ENCODE results near the gene AATK. TPM values are rescaled to one million over a fixed set of nuclear protein-coding genes. Genes with fewer than 3 reads are reported as not detected.
A peak's percentile ranks its signal among the peaks of the same experiment; 100 is the strongest.
"Not testable (repeated sequence)": the region's sequence is repeated elsewhere in the genome, so short reads cannot be mapped to it uniquely, and the experiment has no call there.

Gene AATK
- total RNA-seq, 2 donors from 2014 or later, result 3.4 to 37.0 TPM

GRCh38 chr17:81165246-81166032, 582 bp downstream of the AATK start, which contains the start of gene PVALEF:
Gene PVALEF, plus strand, starts transcription at chr17:81165507. Its CDS starts 15,720 bp downstream, at chr17:81181227.
- intact Hi-C loops (cut with DNase I, micrococcal nuclease), result no loop called here
- DNase-seq (no peak), ATAC-seq (peak; percentile 34)

GRCh38 chr17:81164371-81165245, 1.4 kb downstream of the AATK start:
- no peak for ATAC-seq
- no peak for DNase-seq
- intact Hi-C loops (cut with DNase I, micrococcal nuclease), result no loop called here

GRCh38 chr17:81163703-81164370, 2.2 kb downstream of the AATK start:
- intact Hi-C loops (cut with DNase I, micrococcal nuclease), result no loop called here
- DNase-seq (no peak), ATAC-seq (no peak)

GRCh38 chr17:81163051-81163695, 2.8 kb downstream of the AATK start:
- intact Hi-C loops (cut with DNase I, micrococcal nuclease), result no loop called here

GRCh38 chr17:81162491-81162890, 3.5 kb downstream of the AATK start:
- intact Hi-C loops (cut with DNase I, micrococcal nuclease), result no loop called here
- DNase-seq (no peak), ATAC-seq (no peak)

More at GRCh38 chr17:81163051-81163695, 2.8 kb downstream of the AATK start:
- no peak for DNase-seq
- no peak for ATAC-seq

- ATAC-seq (no peak), DNase-seq (no peak)
- intact Hi-C loops (cut with DNase I, micrococcal nuclease), result no loop called here
These were observed 4.0 kb downstream of the AATK start for GRCh38 chr17:81161972-81162371.

- intact Hi-C loops (cut with DNase I, micrococcal nuclease), result no loop called here
- no peak for DNase-seq
- ATAC-seq, result no peak
These were observed 4.5 kb downstream of the AATK start for GRCh38 chr17:81161536-81161935.

- ATAC-seq (no peak), DNase-seq (no peak)
- intact Hi-C loops (cut with DNase I, micrococcal nuclease), result no loop called here
These were observed 5.1 kb downstream of the AATK start for GRCh38 chr17:81160747-81161453.

- DNase-seq (peak in 1 of 2 donors; percentile 41), ATAC-seq (no peak)
These were observed 5.7 kb downstream of the AATK start for GRCh38 chr17:81160306-81160705.

GRCh38 chr17:81159611-81160265, 6.3 kb downstream of the AATK start:
- ATAC-seq (no peak), DNase-seq (no peak)
- intact Hi-C loops (cut with DNase I, micrococcal nuclease), result no loop called here

More at GRCh38 chr17:81160306-81160705, 5.7 kb downstream of the AATK start:
- intact Hi-C loops (cut with DNase I, micrococcal nuclease), result no loop called here

- ATAC-seq, result no peak
- DNase-seq, result no peak
- intact Hi-C loops (cut with DNase I, micrococcal nuclease), result no loop called here
These were observed 7.1 kb downstream of the AATK start for GRCh38 chr17:81158688-81159590.

- ATAC-seq, result no peak
- intact Hi-C loops (cut with DNase I, micrococcal nuclease), result no loop called here
- DNase-seq, result no peak
These were observed 8.0 kb downstream of the AATK start for GRCh38 chr17:81157848-81158687.

GRCh38 chr17:81156866-81157805, 8.9 kb downstream of the AATK start:
- DNase-seq (no peak), ATAC-seq (no peak)
- intact Hi-C loops (cut with DNase I, micrococcal nuclease), result no loop called here

GRCh38 chr17:81154961-81155360, 11.1 kb downstream of the AATK start:
- ATAC-seq (no peak), DNase-seq (no peak)
- intact Hi-C loops (cut with DNase I, micrococcal nuclease), result no loop called here

GRCh38 chr17:81154016-81154415, 12.0 kb downstream of the AATK start:
- DNase-seq; intact Hi-C loops (cut with DNase I, micrococcal nuclease); ATAC-seq: not testable (repeated sequence)

All from left colon (tissue), 2 donors.